C4-2B (cell line): ENCODE measurements around the gene OTULINL.

ENCODE experiments used
- ZFX ChIP-seq: fragments of 450-650 bp; IDR thresholded peaks from 2 replicates; pipeline ENCODE4 v1.6.1; 2017
- TF ChIP-seq, protein P1 (sequence below): fragments of 450-650 bp; conservative IDR thresholded peaks from 2 replicates; pipeline ENCODE4 v1.5.1; 2017; ENCODE audit warnings: mild to moderate bottlenecking

DNA sequence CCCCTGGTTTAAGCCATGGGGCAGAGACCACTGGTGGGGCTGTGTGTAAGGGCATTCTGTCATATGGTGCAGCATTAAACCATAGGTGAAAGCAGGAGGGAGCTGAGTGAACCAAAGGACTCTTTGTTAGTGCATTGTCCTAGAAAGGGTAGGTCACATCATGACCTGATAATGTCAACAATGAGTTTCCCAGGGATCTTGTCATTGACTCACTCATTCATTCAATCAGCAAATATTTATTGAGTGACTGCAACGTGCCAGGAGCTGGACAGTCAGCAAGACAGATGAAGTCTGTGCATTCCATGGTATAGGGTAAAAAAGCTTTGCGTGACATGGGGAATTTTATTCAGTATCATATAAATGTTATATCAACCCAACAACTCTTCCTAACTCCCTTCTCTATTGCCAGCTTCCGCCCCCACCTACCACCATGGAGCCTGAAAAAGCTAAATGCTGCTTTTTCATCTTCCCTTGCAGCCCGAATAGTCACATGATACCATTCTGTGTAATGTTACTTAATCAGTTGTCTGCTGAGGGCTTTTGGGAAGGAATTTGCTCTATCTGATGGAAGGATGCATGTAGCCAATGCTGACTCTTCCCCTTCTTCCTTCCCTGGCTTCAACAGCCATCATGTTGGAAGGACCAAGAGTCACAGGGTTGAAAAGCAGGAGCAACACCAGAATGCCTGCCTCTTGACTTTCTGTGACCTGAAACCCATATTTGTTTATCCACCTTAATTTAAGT lies 11.5 kb upstream of the OTULINL start:
- TF ChIP-seq, protein P1, sequence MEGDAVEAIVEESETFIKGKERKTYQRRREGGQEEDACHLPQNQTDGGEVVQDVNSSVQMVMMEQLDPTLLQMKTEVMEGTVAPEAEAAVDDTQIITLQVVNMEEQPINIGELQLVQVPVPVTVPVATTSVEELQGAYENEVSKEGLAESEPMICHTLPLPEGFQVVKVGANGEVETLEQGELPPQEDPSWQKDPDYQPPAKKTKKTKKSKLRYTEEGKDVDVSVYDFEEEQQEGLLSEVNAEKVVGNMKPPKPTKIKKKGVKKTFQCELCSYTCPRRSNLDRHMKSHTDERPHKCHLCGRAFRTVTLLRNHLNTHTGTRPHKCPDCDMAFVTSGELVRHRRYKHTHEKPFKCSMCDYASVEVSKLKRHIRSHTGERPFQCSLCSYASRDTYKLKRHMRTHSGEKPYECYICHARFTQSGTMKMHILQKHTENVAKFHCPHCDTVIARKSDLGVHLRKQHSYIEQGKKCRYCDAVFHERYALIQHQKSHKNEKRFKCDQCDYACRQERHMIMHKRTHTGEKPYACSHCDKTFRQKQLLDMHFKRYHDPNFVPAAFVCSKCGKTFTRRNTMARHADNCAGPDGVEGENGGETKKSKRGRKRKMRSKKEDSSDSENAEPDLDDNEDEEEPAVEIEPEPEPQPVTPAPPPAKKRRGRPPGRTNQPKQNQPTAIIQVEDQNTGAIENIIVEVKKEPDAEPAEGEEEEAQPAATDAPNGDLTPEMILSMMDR, result no peak
- TF ChIP-seq ZFX, result no peak
